H9 (cell line): ENCODE results near the gene RTTN. TPM values are rescaled to one million over a fixed set of nuclear protein-coding genes. Genes with fewer than 3 reads are reported as not detected.

Experiments used
- DNase-seq: peaks from one replicate; pipeline ENCODE4 v3.0.0-alpha.2; 2017
- H2AFZ ChIP-seq: one replicate; pipeline ENCODE4 v1.6.1; 2013; ENCODE audit warnings: mild to moderate bottlenecking, low read length, control low read depth, moderate library complexity
- H2AK5ac ChIP-seq: 2 replicates; pipeline ENCODE4 v1.6.1; 2013; ENCODE audit warnings: low read length, control low read depth, mixed read lengths; ENCODE audit not compliant: insufficient read length
- H2BK120ac ChIP-seq: one replicate; pipeline ENCODE4 v1.6.1; 2013; ENCODE audit warnings: low read depth, mild to moderate bottlenecking, low read length, control low read depth, inconsistent platforms; ENCODE audit not compliant: poor library complexity, severe bottlenecking
- H2BK12ac ChIP-seq: 2 replicates; pipeline ENCODE4 v1.6.1; 2013; ENCODE audit warnings: low read length, control low read depth, mixed read lengths, low read depth; ENCODE audit not compliant: insufficient read length
- H2BK15ac ChIP-seq: 2 replicates; pipeline ENCODE4 v1.6.1; 2013; ENCODE audit warnings: low read depth, low read length, control low read depth
- H2BK20ac ChIP-seq: one replicate; pipeline ENCODE4 v1.6.1; 2013; ENCODE audit warnings: low read depth, mild to moderate bottlenecking, low read length, control low read depth, inconsistent platforms; ENCODE audit not compliant: poor library complexity, severe bottlenecking
- H2BK5ac ChIP-seq: 2 replicates; pipeline ENCODE4 v1.6.1; 2013; ENCODE audit warnings: low read length, control low read depth, mixed read lengths; ENCODE audit not compliant: insufficient read length
- H3K14ac ChIP-seq: 2 replicates; pipeline ENCODE4 v1.6.1; 2013; ENCODE audit warnings: low read length, control low read depth; ENCODE audit not compliant: insufficient read depth
- H3K18ac ChIP-seq: 2 replicates; pipeline ENCODE4 v1.6.1; 2013; ENCODE audit warnings: low read depth, mild to moderate bottlenecking, mixed read lengths, low read length, control low read depth; ENCODE audit not compliant: insufficient read length
- H3K23ac ChIP-seq: 2 replicates; pipeline ENCODE4 v1.6.1; 2013; ENCODE audit warnings: low read length, control low read depth, mixed read lengths, low read depth; ENCODE audit not compliant: insufficient read length
- H3K23me2 ChIP-seq: 2 replicates; pipeline ENCODE4 v1.6.1; 2013; ENCODE audit warnings: low read depth, mild to moderate bottlenecking, mixed read lengths, low read length, control low read depth; ENCODE audit not compliant: insufficient read length, poor library complexity, severe bottlenecking
- H3K27ac ChIP-seq: 2 replicates; pipeline ENCODE4 v1.5.1; 2013; ENCODE audit warnings: low read length, control low read depth, mixed read lengths, low read depth; ENCODE audit not compliant: insufficient read length
- H3K27me3 ChIP-seq: 2 replicates; pipeline ENCODE4 v1.6.1; 2013; ENCODE audit warnings: low read length, control low read depth, inconsistent platforms; ENCODE audit not compliant: insufficient read depth
- H3K4ac ChIP-seq: 2 replicates; pipeline ENCODE4 v1.6.1; 2013; ENCODE audit warnings: low read depth, mild to moderate bottlenecking, control low read depth, inconsistent platforms, low read length, moderate library complexity
- H3K4me1 ChIP-seq: 2 replicates; pipeline ENCODE4 v1.6.1; 2013; ENCODE audit warnings: low read length, control low read depth, inconsistent platforms; ENCODE audit not compliant: insufficient read depth
- H3K4me2 ChIP-seq: 2 replicates; pipeline ENCODE4 v1.6.1; 2013; ENCODE audit warnings: low read length, control low read depth, mixed read lengths; ENCODE audit not compliant: insufficient read length, insufficient read depth
- H3K56ac ChIP-seq: 2 replicates; pipeline ENCODE4 v1.6.1; 2013; ENCODE audit warnings: low read depth, mild to moderate bottlenecking, mixed read lengths, low read length, control low read depth; ENCODE audit not compliant: insufficient read length
- H3K79me1 ChIP-seq: 2 replicates; pipeline ENCODE4 v1.6.1; 2013; ENCODE audit warnings: low read depth, mild to moderate bottlenecking, moderate library complexity, low read length, control low read depth, inconsistent platforms; ENCODE audit not compliant: insufficient read depth, poor library complexity, severe bottlenecking
- H3K79me2 ChIP-seq: 2 replicates; pipeline ENCODE4 v1.6.1; 2013; ENCODE audit warnings: low read length, control low read depth, inconsistent platforms; ENCODE audit not compliant: insufficient read depth
- H3K9ac ChIP-seq: 2 replicates; pipeline ENCODE4 v1.6.1; 2013; ENCODE audit warnings: low read length, control low read depth, mixed read lengths; ENCODE audit not compliant: insufficient read length; ENCODE audit errors: extremely low read depth
- H3K9me3 ChIP-seq: one replicate; pipeline ENCODE4 v1.6.1; 2013; ENCODE audit warnings: low read depth, low read length, inconsistent platforms; ENCODE audit not compliant: control insufficient read depth
- H3T11ph ChIP-seq: one replicate; pipeline ENCODE4 v1.6.1; 2013; ENCODE audit warnings: mild to moderate bottlenecking, low read length, control low read depth, inconsistent platforms
- H4K20me1 ChIP-seq: one replicate; pipeline ENCODE4 v1.6.1; 2013; ENCODE audit not compliant: control insufficient read depth, insufficient read length, insufficient read depth
- H4K5ac ChIP-seq: 2 replicates; pipeline ENCODE4 v1.6.1; 2013; ENCODE audit warnings: low read depth, mild to moderate bottlenecking, mixed read lengths, low read length, control low read depth; ENCODE audit not compliant: insufficient read length
- H4K8ac ChIP-seq: replicated peaks from 2 replicates; pipeline ENCODE4 v1.6.1; 2013; ENCODE audit warnings: low read length, control low read depth, mixed read lengths, low read depth; ENCODE audit not compliant: insufficient read length
- H4K91ac ChIP-seq: 2 replicates; pipeline ENCODE4 v1.6.1; 2013; ENCODE audit warnings: low read depth, mild to moderate bottlenecking, moderate library complexity, mixed read lengths, low read length, control low read depth; ENCODE audit not compliant: insufficient read length
- H3K27ac Mint-ChIP-seq, 3 experiments: 2 replicates in 2 of 3; 3 replicates in 1 of 3; pipeline ENCODE4 v1.8.0; 2020 to 2021; ENCODE audit warnings: mixed read lengths in 3 of 3, mild to moderate bottlenecking in 1 of 3, moderate library complexity in 1 of 3
- H3K27me3 Mint-ChIP-seq: 2 replicates; pipeline ENCODE4 v1.8.0; 2021; ENCODE audit warnings: low read depth, mild to moderate bottlenecking, moderate library complexity, mixed read lengths
- H3K36me3 Mint-ChIP-seq, 3 experiments: 2 replicates in 2 of 3; 3 replicates in 1 of 3; pipeline ENCODE4 v1.8.0; 2020 to 2021; ENCODE audit warnings: low read depth in 3 of 3, mixed read lengths in 3 of 3; ENCODE audit not compliant: insufficient read depth in 1 of 3
- H3K4me1 Mint-ChIP-seq, 2 experiments: 2 replicates each; pipeline ENCODE4 v1.8.0; 2020; ENCODE audit warnings: mixed read lengths in 2 of 2
- H3K4me3 Mint-ChIP-seq, 2 experiments: 2 replicates in 1 of 2; 3 replicates in 1 of 2; pipeline ENCODE4 v1.8.0; 2020 to 2021; ENCODE audit warnings: mild to moderate bottlenecking in 2 of 2, mixed read lengths in 2 of 2, moderate library complexity in 1 of 2
- H3K9me3 Mint-ChIP-seq, 2 experiments: 2 replicates in 1 of 2; 3 replicates in 1 of 2; pipeline ENCODE4 v1.8.0; 2020; ENCODE audit warnings: mild to moderate bottlenecking in 2 of 2, mixed read lengths in 2 of 2, moderate library complexity in 1 of 2
- CTCF ChIP-seq: fragments of 200-600 bp; sonication (generic); conservative IDR thresholded peaks from 3 replicates; pipeline ENCODE4 v1.8.0; 2021; ENCODE audit warnings: antibody characterized with exemption, mild to moderate bottlenecking
- WGBS: extraction: QIAGEN DNeasy Blood & Tissue Kit; methylation state at CpG from one replicate; pipeline ENCODE4 v1.1.7; 2013; ENCODE audit warnings: missing lambda C conversion rate, low lambda C conversion rate, mixed read lengths; ENCODE audit not compliant: insufficient read length; ENCODE audit errors: extremely low coverage; 5-methylcytosine and 5-hydroxymethylcytosine counted together
- total RNA-seq: library from RNA; stranded (reverse); gene quantifications from 2 replicates; pipeline ENCODE4 v1.2.1, GENCODE V29; 2021

The RTTN gene
- total RNA-seq, 1 experiment from 2014 or later = 17.6 TPM

- Histone ChIP-seq H4K5ac (no peak overlapping the region), H3K4me1 (no peaks in the 10 kb centered on the region), H4K91ac (no peak overlapping the region), H2BK12ac (no peak overlapping the region), H3K4me2 (no peak overlapping the region), H4K20me1 (no peaks in the 10 kb centered on the region), H3K27me3 (no peaks in the 10 kb centered on the region), H2BK5ac (no peak overlapping the region), H3K18ac (no peak overlapping the region), H3K9me3 (no peaks in the 10 kb centered on the region), H3K27ac (no peak overlapping the region), H2AFZ (no peak overlapping the region), H3K4ac (no peak overlapping the region), H3K14ac (no peak overlapping the region), H2AK5ac (no peak overlapping the region), H3K79me1 (no peaks in the 10 kb centered on the region), H2BK120ac (no peak overlapping the region), H3K56ac (no peak overlapping the region), H2BK20ac (no peak overlapping the region), H2BK15ac (no peak overlapping the region), H3K23ac (no peak overlapping the region), H3K79me2 (no peaks in the 10 kb centered on the region), H3K23me2 (no peaks in the 10 kb centered on the region), H4K8ac (no peak overlapping the region), H3K9ac (no peak overlapping the region), H3T11ph (no peak overlapping the region)
- TF ChIP-seq CTCF = no peak
- Mint-ChIP-seq H3K36me3 (peaks cover 0 to 5% (median 4%) of the 10 kb centered on the region in 3 experiments; a peak in 3 of 7 replicates), H3K27me3 (no peaks in the 10 kb centered on the region), H3K9me3 (no peaks in the 10 kb centered on the region), H3K4me3 (no peak overlapping the region), H3K4me1 (peaks cover 6% of the 10 kb centered on the region in 2 experiments), H3K27ac (no peak overlapping the region)
- no CpG with 5 or more reads among the region's 1 CpG for WGBS
- DNase-seq = no peak
These were observed 174.8 kb downstream of the RTTN start for GRCh38 chr18:70030728-70031127.
